ENCODE measurements around the gene RAD51D.

- TF ChIP-seq RFX5 (IDR thresholded peaks at IDR 0.05; ENCODE audit: low read length): no peak
- peak; percentile 83 for TF ChIP-seq CTCF (IDR thresholded peaks at IDR 0.05)
- peak; percentile 28; the same call in 1 of the 2 replicates for TF ChIP-seq USF2 (IDR thresholded peaks at IDR 0.05; ENCODE audit: borderline replicate concordance, low read depth, low read length)
- no peak for TF ChIP-seq FOXJ3 (CRISPR knock-in tag; IDR thresholded peaks at IDR 0.05)
- TF ChIP-seq, protein P1, sequence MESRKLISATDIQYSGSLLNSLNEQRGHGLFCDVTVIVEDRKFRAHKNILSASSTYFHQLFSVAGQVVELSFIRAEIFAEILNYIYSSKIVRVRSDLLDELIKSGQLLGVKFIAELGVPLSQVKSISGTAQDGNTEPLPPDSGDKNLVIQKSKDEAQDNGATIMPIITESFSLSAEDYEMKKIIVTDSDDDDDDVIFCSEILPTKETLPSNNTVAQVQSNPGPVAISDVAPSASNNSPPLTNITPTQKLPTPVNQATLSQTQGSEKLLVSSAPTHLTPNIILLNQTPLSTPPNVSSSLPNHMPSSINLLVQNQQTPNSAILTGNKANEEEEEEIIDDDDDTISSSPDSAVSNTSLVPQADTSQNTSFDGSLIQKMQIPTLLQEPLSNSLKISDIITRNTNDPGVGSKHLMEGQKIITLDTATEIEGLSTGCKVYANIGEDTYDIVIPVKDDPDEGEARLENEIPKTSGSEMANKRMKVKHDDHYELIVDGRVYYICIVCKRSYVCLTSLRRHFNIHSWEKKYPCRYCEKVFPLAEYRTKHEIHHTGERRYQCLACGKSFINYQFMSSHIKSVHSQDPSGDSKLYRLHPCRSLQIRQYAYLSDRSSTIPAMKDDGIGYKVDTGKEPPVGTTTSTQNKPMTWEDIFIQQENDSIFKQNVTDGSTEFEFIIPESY (IDR thresholded peaks at IDR 0.05; ENCODE audit: borderline replicate concordance, low read depth): peak; percentile 51; the same call in 1 of the 2 replicates
These were observed 22.2 kb upstream of the RAD51D start, which contains the start of gene NLE1 for GRCh38 chr17:35141681-35142466.
